Large intestine (tissue), 3 donors: ENCODE results near the gene TPX2. TPM values are rescaled to one million over a fixed set of nuclear protein-coding genes. Genes with fewer than 3 reads are reported as not detected.

Source experiments
- DNase-seq, 2 donors: peaks; one replicate each; pipeline versions ENCODE4 v3.0.0 to v3.0.0-alpha.2; 2013
- H3K27ac ChIP-seq: one replicate; pipeline ENCODE4 v1.5.1; 2013; ENCODE audit warnings: low read length
- H3K27me3 ChIP-seq: 2 replicates; pipeline ENCODE4 v1.6.1; 2013; ENCODE audit warnings: low read length; ENCODE audit not compliant: control insufficient read depth, insufficient read depth
- H3K36me3 ChIP-seq: 2 replicates; pipeline ENCODE4 v1.6.1; 2013; ENCODE audit warnings: low read length; ENCODE audit not compliant: control insufficient read depth, insufficient read depth
- H3K4me1 ChIP-seq: one replicate; pipeline ENCODE4 v1.6.1; 2013; ENCODE audit warnings: low read length; ENCODE audit not compliant: control insufficient read depth, insufficient read depth
- H3K4me3 ChIP-seq: one replicate; pipeline ENCODE4 v1.5.1; 2013; ENCODE audit warnings: low read length
- H3K9me3 ChIP-seq: one replicate; pipeline ENCODE4 v1.6.1; 2013; ENCODE audit warnings: mild to moderate bottlenecking, low read depth, low read length, moderate library complexity; ENCODE audit not compliant: control insufficient read depth
- WGBS: methylation state at CpG from one replicate; pipeline ENCODE4 v1.1.5; 2013; ENCODE audit warnings: low lambda C conversion rate; ENCODE audit not compliant: insufficient coverage; 5-methylcytosine and 5-hydroxymethylcytosine counted together
- polyA plus RNA-seq: library from polyadenylated mRNA; unstranded; fragments of 120-200 nt; gene quantifications from one replicate; pipeline ENCODE4 v1.2.1, GENCODE V29; 2013

Gene TPX2
- polyA plus RNA-seq, 1 donor = 21.8 TPM

- DNase-seq = no peak
- Histone ChIP-seq H3K36me3 (peaks cover 9% of the 10 kb centered on the region), H3K27me3 (no peaks in the 10 kb centered on the region), H3K27ac (peak overlapping the region; percentile 89), H3K4me3 (no peak overlapping the region), H3K9me3 (no peaks in the 10 kb centered on the region), H3K4me1 (peaks cover 48% of the 10 kb centered on the region)
- WGBS = no CpG with 5 or more reads among the region's 8 CpGs
These were observed 40.8 kb upstream of the TPX2 start for GRCh38 chr20:31698243-31698802.

- Histone ChIP-seq H3K27ac (peak overlapping the region; percentile 89), H3K4me3 (no peak overlapping the region), H3K27me3 (no peaks in the 10 kb centered on the region), H3K9me3 (no peaks in the 10 kb centered on the region), H3K36me3 (peaks cover 9% of the 10 kb centered on the region), H3K4me1 (peaks cover 48% of the 10 kb centered on the region)
- WGBS = no CpG with 5 or more reads among the region's 6 CpGs
- peak; percentile 90 to 95 for DNase-seq
These were observed 40.0 kb upstream of the TPX2 start for GRCh38 chr20:31698803-31699718.

- no peak for DNase-seq
- peak overlapping the region; percentile 89 for H3K27ac ChIP-seq
- H3K4me1 ChIP-seq = peaks cover 48% of the 10 kb centered on the region
- no peaks in the 10 kb centered on the region for H3K27me3 ChIP-seq
- H3K36me3 ChIP-seq = peaks cover 6% of the 10 kb centered on the region
- WGBS = no CpG with 5 or more reads among the region's 7 CpGs
- no peaks in the 10 kb centered on the region for H3K9me3 ChIP-seq
- no peak overlapping the region for H3K4me3 ChIP-seq
These were observed 39.0 kb upstream of the TPX2 start for GRCh38 chr20:31699801-31700728.

GRCh38 chr20:31700747-31701146 lies 38.3 kb upstream of the TPX2 start:
- H3K27me3 ChIP-seq = no peaks in the 10 kb centered on the region
- H3K36me3 ChIP-seq = peaks cover 9% of the 10 kb centered on the region
- H3K4me1 ChIP-seq = peaks cover 48% of the 10 kb centered on the region
- WGBS = no CpG with 5 or more reads among the region's 5 CpGs
- no peaks in the 10 kb centered on the region for H3K9me3 ChIP-seq
- no peak overlapping the region for H3K4me3 ChIP-seq
- H3K27ac ChIP-seq = no peak overlapping the region
- DNase-seq = no peak

- WGBS = 100% methylated on average over 1 of the region's 1 CpG
- H3K4me1 ChIP-seq = peaks cover 52% of the 10 kb centered on the region
- no peak overlapping the region for H3K4me3 ChIP-seq
- no peaks in the 10 kb centered on the region for H3K9me3 ChIP-seq
- no peak overlapping the region for H3K27ac ChIP-seq
- peaks cover 12% of the 10 kb centered on the region for H3K36me3 ChIP-seq
- no peak for DNase-seq
- no peaks in the 10 kb centered on the region for H3K27me3 ChIP-seq
These were observed 37.5 kb upstream of the TPX2 start for GRCh38 chr20:31701591-31701990.

GRCh38 chr20:31704225-31705119 lies 34.6 kb upstream of the TPX2 start:
- Histone ChIP-seq H3K4me1 (peaks cover 55% of the 10 kb centered on the region), H3K27ac (peak overlapping the region; percentile 98), H3K9me3 (no peaks in the 10 kb centered on the region), H3K27me3 (no peaks in the 10 kb centered on the region), H3K36me3 (peaks cover 23% of the 10 kb centered on the region), H3K4me3 (no peak overlapping the region)
- peak; percentile 93 to 98 for DNase-seq
- WGBS = no CpG with 5 or more reads among the region's 11 CpGs

GRCh38 chr20:31705191-31705590 lies 33.9 kb upstream of the TPX2 start:
- peaks cover 51% of the 10 kb centered on the region for H3K4me1 ChIP-seq
- H3K27me3 ChIP-seq = no peaks in the 10 kb centered on the region
- H3K4me3 ChIP-seq = no peak overlapping the region
- DNase-seq = no peak
- H3K27ac ChIP-seq = peak overlapping the region; percentile 98
- peaks cover 25% of the 10 kb centered on the region for H3K36me3 ChIP-seq
- H3K9me3 ChIP-seq = no peaks in the 10 kb centered on the region

GRCh38 chr20:31705598-31706597 lies 33.2 kb upstream of the TPX2 start:
- peak in 1 of 2 donors; percentile 50 for DNase-seq
- no CpG with 5 or more reads among the region's 4 CpGs for WGBS
- H3K9me3 ChIP-seq = no peaks in the 10 kb centered on the region

More at GRCh38 chr20:31705598-31706597, 33.2 kb upstream of the TPX2 start:
- H3K4me3 ChIP-seq = no peak overlapping the region
- H3K27ac ChIP-seq = peak overlapping the region; percentile 98
- H3K4me1 ChIP-seq = peaks cover 51% of the 10 kb centered on the region
- H3K27me3 ChIP-seq = no peaks in the 10 kb centered on the region
- H3K36me3 ChIP-seq = peaks cover 24% of the 10 kb centered on the region
